NB4 (cell line): ENCODE data around the gene KCTD19.

Experiments used
- POLR2A ChIP-seq: IDR thresholded peaks from 2 replicates; pipeline ENCODE4 v1.6.1; 2011; ENCODE audit warnings: mild to moderate bottlenecking; ENCODE audit not compliant: insufficient read length; ENCODE audit errors: extremely low read depth
- TF ChIP-seq, protein P1 (sequence below): IDR thresholded peaks from one replicate; pipeline ENCODE4 v1.5.1; 2012; ENCODE audit warnings: low read depth, low read length

GRCh38 chr16:67298277-67298676 lies 28.3 kb downstream of the KCTD19 start:
- TF ChIP-seq, protein P1, sequence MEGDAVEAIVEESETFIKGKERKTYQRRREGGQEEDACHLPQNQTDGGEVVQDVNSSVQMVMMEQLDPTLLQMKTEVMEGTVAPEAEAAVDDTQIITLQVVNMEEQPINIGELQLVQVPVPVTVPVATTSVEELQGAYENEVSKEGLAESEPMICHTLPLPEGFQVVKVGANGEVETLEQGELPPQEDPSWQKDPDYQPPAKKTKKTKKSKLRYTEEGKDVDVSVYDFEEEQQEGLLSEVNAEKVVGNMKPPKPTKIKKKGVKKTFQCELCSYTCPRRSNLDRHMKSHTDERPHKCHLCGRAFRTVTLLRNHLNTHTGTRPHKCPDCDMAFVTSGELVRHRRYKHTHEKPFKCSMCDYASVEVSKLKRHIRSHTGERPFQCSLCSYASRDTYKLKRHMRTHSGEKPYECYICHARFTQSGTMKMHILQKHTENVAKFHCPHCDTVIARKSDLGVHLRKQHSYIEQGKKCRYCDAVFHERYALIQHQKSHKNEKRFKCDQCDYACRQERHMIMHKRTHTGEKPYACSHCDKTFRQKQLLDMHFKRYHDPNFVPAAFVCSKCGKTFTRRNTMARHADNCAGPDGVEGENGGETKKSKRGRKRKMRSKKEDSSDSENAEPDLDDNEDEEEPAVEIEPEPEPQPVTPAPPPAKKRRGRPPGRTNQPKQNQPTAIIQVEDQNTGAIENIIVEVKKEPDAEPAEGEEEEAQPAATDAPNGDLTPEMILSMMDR = no peak
- no peak for TF ChIP-seq POLR2A
